GM12865 (cell line): ENCODE measurements around the gene TMEM119.
A peak's percentile ranks its signal among the peaks of the same experiment; 100 is the strongest.

Experiments used
- DNase-seq: peaks from one replicate; pipeline ENCODE4 v3.0.0; 2010; ENCODE audit warnings: low read depth
- H3K4me3 ChIP-seq: 2 replicates; pipeline ENCODE4 v1.5.1; 2011; ENCODE audit warnings: mild to moderate bottlenecking, low read depth, low read length, control low read depth
- CTCF ChIP-seq: IDR thresholded peaks from 2 replicates; pipeline ENCODE4 v1.5.1; 2011; ENCODE audit warnings: low read length, control low read depth, low read depth, inconsistent platforms; ENCODE audit not compliant: insufficient read depth; ENCODE audit errors: missing control alignments

Gene TMEM119

GRCh38 chr12:108616941-108617858 is 19.3 kb upstream of the TMEM119 start:
- peak overlapping the region; percentile 23 for H3K4me3 ChIP-seq
- peak; percentile 97 for DNase-seq

GRCh38 chr12:108616359-108616758 is 18.5 kb upstream of the TMEM119 start:
- TF ChIP-seq CTCF, result no peak
- DNase-seq, result no peak
- peak overlapping the region; percentile 23 for H3K4me3 ChIP-seq

More at GRCh38 chr12:108616941-108617858, 19.3 kb upstream of the TMEM119 start:
- TF ChIP-seq CTCF, result no peak

- no peak overlapping the region for H3K4me3 ChIP-seq
- no peak for TF ChIP-seq CTCF
- DNase-seq, result peak; percentile 71
These were observed 18.0 kb upstream of the TMEM119 start for GRCh38 chr12:108615918-108616317.

- no peak for TF ChIP-seq CTCF
- H3K4me3 ChIP-seq, result no peak overlapping the region
These were observed 16.8 kb upstream of the TMEM119 start for GRCh38 chr12:108614639-108615038.

GRCh38 chr12:108614041-108614440 is 16.2 kb upstream of the TMEM119 start:
- no peak for DNase-seq
- TF ChIP-seq CTCF, result no peak
- no peak overlapping the region for H3K4me3 ChIP-seq

More at GRCh38 chr12:108614639-108615038, 16.8 kb upstream of the TMEM119 start:
- DNase-seq, result no peak

- no peak overlapping the region for H3K4me3 ChIP-seq
- peak; percentile 61 for DNase-seq
- no peak for TF ChIP-seq CTCF
These were observed 15.7 kb upstream of the TMEM119 start for GRCh38 chr12:108613548-108613947.
